Brain pericyte (primary cell): ENCODE data around the gene SYNE1.
"Not testable (repeated sequence)": the region's sequence is repeated elsewhere in the genome, so short reads cannot be mapped to it uniquely, and the experiment has no call there.

Experiments used
- DNase-seq: peaks from one replicate; pipeline ENCODE4 v3.0.0-alpha.2; 2012; ENCODE audit warnings: low read depth, low spot score

Gene SYNE1

GRCh38 chr6:152372945-152373344 lies 264.2 kb downstream of the SYNE1 start:
- no peak for DNase-seq

DNA sequence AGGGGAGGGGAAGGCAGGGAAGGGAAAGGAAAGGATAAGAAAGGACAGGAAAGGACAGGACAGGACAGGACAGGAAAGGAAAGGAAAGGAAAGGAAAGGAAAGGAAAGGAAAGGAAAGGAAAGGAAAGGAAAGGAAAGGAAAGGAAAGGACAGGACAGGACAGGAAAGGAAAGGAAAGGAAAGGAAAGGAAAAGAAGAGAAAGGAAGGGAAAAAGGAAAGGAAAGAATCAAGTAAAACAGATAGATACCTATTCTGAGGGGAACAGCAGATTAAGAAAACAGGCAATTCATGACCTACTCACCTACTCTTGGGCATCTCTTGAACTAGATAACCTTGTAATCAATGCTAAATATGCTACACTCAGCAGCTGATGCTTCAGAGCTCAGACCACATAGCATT lies 265.4 kb downstream of the SYNE1 start:
- no peak for DNase-seq

DNA sequence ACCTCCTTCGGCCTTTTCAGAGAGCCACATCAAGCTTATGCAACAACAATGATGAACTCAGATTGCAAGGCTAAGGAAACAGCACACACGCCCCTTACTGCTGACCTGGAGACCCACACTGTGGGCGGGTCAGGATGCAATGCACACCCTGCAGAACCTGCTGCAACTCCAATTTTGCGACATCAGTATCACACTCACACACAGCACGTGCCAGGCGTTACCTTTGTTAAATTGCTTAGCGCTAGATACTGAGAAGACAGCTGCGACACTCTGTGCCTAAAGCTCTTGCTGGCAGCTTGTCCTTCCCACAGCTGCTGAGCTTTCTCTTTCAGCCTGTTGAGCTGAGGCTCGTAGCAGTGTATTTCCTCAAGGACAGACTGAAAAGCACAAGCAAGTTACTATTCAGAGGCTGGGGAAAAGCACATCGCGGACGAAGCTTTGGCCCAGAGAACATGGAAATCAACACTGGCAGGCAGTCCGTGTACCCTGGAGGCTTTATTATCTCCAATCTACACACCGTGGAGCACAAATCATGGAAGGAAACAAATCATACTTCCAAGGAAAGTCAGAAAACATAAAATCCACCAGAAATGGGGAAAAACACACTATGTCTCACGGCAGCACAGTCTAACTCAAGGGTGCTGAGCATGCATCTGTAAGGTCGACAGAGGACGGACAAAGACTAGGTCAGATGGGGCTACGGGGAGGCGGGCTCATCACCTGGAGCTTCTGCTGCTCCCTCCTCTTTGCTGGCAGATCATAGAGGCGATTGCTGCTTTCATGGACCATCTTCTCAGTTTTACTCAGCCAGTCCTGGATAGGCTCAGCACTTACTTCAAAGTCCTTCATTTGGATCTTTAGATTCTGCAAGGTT lies 268.2 kb downstream of the SYNE1 start:
- no peak for DNase-seq

DNA sequence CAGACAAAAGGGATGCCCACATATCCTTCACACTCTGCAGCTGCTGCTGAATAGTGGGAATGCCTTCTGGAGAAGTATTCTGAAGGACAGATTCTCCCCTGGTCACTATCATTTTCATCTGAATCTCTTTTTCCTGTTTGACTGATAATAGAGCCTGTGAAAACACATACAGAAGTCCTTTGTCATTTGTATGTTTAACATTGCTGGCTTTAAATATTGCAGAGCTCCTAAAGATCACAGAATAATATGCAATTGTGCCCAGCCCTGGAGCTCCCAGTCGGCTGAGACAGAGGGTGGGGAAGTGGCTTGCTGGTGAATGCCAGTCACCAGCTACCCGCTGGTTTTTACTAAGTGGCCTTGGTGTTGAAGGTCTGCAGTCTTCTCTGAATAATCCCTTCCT lies 272.3 kb downstream of the SYNE1 start:
- no peak for DNase-seq

DNA sequence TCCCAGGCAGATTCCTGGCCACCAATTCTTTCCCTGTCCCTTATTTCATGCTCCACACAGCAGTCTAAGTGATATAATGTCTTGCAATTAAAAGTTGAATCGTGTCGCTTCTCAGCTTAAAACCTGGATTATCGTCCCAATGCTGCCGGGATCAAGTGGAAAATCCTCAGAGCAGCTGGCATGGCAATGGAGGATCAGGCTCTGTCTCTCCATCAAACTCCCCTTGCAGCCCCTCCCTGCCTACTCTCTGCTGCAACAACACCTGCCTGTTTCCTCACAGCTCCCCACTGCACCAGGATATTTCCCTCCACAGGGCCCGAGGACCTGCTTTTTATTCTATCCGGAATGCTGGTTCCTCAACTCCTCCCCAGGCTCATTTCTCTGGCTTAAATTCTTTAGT lies 277.1 kb downstream of the SYNE1 start:
- no peak for DNase-seq

- no peak for DNase-seq
Observed at GRCh38 chr6:152356662-152357061, 280.5 kb downstream of the SYNE1 start.

DNA sequence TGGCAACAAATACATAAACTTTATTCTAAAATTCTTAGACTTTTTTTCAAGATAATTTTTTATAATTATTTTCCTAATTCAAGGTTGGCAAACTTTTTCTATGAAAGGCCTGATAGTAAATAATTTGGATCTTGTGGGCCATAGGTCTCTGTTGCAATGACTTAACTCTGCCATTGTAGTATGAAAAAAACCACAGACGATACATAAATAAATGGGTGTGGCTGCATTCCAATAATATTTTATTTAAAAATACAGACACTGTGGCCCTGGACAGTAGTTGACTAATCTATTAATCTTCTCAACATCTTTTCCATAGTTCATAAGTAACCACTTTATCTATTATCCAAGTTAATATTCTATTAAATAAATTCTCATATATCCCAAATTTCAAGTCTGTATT lies 281.1 kb downstream of the SYNE1 start:
- no peak for DNase-seq

GRCh38 chr6:152355166-152355565 lies 282.0 kb downstream of the SYNE1 start:
- no peak for DNase-seq

GRCh38 chr6:152353440-152353839 lies 283.7 kb downstream of the SYNE1 start:
- no peak for DNase-seq

- DNase-seq: no peak
Observed at GRCh38 chr6:152351742-152352141, 285.4 kb downstream of the SYNE1 start.

DNA sequence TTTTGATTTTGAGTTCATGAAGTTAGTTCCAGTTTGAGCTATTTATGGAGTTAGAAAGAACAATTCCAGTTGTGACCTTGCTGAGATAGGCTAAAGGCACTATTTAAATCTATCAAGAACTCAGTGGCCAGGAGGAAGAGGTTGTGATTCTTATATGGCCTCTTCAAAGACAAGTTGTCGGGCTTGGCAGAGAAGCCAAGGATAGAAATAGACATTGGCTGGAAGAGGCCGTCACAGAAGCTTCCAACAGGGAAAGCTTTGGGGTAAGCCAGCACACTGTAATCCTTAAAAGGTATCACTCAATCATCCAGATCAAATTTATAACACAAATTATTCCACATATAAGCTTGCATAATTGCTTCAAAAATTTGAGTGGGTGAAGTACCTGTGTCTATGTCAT lies 286.1 kb downstream of the SYNE1 start:
- DNase-seq: no peak

DNA sequence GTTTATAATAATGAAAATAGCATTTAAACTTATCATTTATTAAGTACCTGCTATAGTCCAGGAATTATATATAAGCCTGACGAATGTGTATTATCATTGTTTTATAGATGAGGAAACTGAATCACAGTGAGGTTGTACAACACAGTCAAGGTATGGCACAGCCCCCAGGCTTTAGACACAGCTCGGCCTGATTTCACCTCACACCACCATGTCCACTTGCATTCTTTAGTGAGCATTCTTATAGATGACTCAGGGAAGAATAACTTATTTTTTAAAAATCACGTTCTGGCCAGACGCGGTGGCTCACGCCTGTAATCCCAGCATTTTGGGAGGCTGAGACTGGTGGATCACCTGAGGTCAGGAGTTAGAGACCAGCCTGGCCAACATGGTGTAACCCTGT lies 289.0 kb downstream of the SYNE1 start:
- no peak for DNase-seq

DNA sequence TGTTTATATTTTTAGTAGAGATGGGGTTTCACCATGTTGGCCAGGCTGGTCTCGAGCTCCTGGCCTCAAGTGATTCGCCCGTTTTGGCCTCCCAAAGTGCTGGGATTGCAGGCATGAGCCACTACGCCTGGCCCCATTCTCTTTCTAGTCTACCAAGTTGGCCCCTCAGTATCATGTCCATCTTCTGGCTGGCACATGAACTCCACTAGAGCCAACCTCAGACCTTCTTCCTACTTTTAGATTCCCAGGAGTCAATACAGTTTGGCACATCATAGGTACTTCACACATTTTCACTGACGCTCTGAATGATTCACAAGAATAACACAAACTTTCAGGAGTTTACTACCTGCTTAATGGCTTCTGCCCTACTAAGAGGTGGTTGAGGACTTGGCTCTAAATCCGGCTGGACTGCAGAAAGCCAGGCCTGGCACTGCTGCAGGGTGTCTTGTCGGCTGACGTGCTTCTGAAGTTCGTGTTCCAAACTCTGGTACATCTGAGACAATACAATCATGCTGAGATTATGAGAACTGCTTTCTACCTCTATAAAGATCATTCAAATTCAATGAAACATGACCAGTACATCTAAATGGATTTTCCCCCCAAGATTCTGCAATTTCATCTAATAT lies 293.3 kb downstream of the SYNE1 start:
- no peak for DNase-seq

DNA sequence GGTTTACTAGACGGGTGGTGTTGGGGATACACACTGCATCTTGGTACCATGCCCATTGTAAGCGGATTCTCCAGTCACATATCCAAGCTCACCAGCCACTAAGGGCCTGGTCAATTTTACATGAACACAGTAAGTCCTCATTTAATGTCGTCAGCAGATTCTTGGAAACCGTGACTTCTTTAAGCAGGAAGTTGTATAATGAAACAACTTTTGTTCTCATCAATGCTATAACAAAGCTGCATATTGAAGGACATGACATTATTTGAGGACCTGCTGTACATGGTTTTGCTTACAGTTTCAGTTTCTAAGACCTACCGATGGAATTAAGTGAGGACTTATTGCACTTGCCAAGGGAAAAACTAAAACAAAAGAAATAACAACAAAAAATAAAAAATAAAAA lies 295.6 kb downstream of the SYNE1 start:
- no peak for DNase-seq

GRCh38 chr6:152338335-152339125 lies 298.6 kb downstream of the SYNE1 start:
- no peak for DNase-seq

DNA sequence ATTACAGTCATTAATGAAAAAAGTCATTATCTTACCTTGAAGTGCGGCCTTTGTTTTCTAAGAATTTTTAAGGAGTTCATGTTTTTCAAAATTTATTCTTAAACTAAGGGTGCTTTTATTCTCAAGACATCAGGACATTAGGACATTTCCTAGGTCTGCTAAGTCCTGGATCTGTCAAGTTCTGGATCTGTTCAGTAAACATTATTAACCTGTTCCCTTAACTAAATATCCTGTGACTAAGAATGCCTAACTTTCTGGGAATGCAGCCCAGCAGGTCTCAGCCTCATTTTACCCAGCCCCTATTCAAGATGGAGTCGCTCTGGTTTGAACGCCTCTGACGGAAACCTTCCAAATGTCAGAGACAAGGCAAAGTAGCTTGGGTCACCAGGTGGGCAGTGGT lies 302.6 kb downstream of the SYNE1 start:
- DNase-seq: no peak

- DNase-seq: no peak
Observed at GRCh38 chr6:152330961-152331360, 306.2 kb downstream of the SYNE1 start.

GRCh38 chr6:152329638-152330448 lies 307.3 kb downstream of the SYNE1 start:
- no peak for DNase-seq

DNA sequence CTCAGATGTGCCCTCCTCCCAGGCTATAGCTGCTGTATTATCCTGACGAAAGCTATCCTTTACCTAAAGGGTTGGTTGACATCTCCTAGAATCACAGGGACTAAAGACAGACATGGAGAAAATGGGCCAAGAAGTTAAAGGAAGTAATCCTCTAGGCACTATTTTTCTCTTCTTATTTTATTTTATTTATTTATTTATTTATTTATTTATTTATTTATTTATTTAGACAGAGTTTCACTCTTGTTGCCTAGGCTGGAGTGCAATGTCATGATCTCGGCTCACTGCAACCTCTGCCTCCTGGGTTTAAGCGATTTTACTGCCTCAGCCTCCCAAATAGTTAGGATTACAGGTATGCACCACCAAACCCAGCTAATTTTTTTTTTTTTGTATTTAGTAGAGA lies 309.0 kb downstream of the SYNE1 start:
- not testable (repeated sequence) for DNase-seq

DNA sequence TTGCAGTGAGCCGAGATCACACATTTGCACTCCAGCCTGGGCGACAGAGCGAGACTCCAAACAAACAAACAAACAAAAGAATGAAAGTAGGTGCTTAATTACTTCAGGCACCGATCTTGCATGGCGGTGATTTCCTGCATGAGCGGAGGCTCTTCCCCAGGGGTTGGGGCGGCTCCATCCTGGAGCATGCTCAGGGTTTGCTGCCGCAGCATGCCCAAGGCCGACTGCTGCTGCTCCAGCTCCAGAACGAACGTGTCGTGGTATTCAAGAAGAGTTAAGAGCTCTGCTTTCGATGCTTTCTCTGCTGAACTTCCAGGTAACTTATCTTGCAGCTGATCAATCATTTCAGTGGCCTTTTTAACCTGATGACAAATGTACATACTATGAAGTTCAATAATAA lies 313.8 kb downstream of the SYNE1 start:
- DNase-seq: no peak

GRCh38 chr6:152318278-152318677 lies 318.9 kb downstream of the SYNE1 start:
- DNase-seq: no peak

DNA sequence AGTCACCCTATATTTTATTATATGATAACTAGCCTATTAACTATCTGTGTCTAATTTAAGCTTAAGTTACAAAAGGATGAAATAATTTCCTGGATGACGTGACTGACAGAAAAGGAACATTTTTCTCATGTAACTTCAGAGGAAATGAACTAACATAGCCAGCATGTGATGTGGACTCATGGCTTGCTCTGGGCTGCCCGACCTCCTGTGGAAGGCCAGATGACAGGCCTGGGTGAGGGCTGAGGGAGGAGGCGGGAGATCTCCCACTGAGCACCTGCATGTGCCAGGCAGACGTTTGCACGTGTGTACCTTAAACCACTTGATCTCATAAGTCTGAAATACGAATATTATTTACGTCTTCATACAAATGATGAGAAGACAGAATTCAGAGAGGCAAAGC lies 321.1 kb downstream of the SYNE1 start:
- peak; percentile 37 for DNase-seq
